H1 (cell line): Measurements from ENCODE around the gene IRF9. TPM values are rescaled to one million over a fixed set of nuclear protein-coding genes. Genes with fewer than 3 reads are reported as not detected.

Experiments used
- BACH1 ChIP-seq: IDR thresholded peaks from 2 replicates; pipeline ENCODE4 v1.6.1; 2012; ENCODE audit warnings: low read length, improper control_type of control experiment
- CBX5 ChIP-seq: fragments of 300-800, 300-1000 bp; sonication (generic); IDR thresholded peaks from 2 replicates; pipeline ENCODE4 v1.7.1; 2016; ENCODE audit warnings: antibody characterized with exemption, low read length, low read depth
- CREB1 ChIP-seq: IDR thresholded peaks from 2 replicates; pipeline ENCODE4 v1.6.1; 2012; ENCODE audit warnings: inconsistent platforms
- KDM1A ChIP-seq: fragments of 200-600, 300-600 bp; sonication (generic); IDR thresholded peaks from 2 replicates; pipeline ENCODE4 v1.7.1; 2016; ENCODE audit warnings: mild to moderate bottlenecking, low read length, borderline replicate concordance
- NANOG ChIP-seq: IDR thresholded peaks from 2 replicates; pipeline ENCODE4 v1.6.1; 2011; ENCODE audit warnings: low read length, low read depth, mild to moderate bottlenecking, inconsistent platforms; ENCODE audit not compliant: insufficient read depth, poor library complexity, severe bottlenecking
- RFX5 ChIP-seq: IDR thresholded peaks from 2 replicates; pipeline ENCODE4 v1.6.1; 2011; ENCODE audit warnings: low read depth, low read length, improper control_type of control experiment, borderline replicate concordance
- SIN3A ChIP-seq, 2 experiments: IDR thresholded peaks in 1 of 2; conservative IDR thresholded peaks in 1 of 2; 2 replicates each; pipeline ENCODE4 v1.6.1; 2011 to 2012; ENCODE audit warnings: low read length in 2 of 2, improper control_type of control experiment in 1 of 2, low read depth in 1 of 2, mild to moderate bottlenecking in 1 of 2
- SIX5 ChIP-seq: IDR thresholded peaks from 2 replicates; pipeline ENCODE4 v1.6.1; 2011; ENCODE audit warnings: mild to moderate bottlenecking, low read depth, low read length
- SP2 ChIP-seq: IDR thresholded peaks from 2 replicates; pipeline ENCODE4 v1.6.1; 2012; ENCODE audit warnings: mild to moderate bottlenecking, low read length, inconsistent platforms
- SP4 ChIP-seq: IDR thresholded peaks from 2 replicates; pipeline ENCODE4 v1.6.1; 2012; ENCODE audit warnings: low read length, inconsistent platforms
- SUZ12 ChIP-seq: fragments of 200-600 bp; sonication (generic); IDR thresholded peaks from 2 replicates; pipeline ENCODE4 v1.6.1; 2012; ENCODE audit warnings: mild to moderate bottlenecking, inconsistent platforms, low read length, moderate library complexity, mixed read lengths
- TBP ChIP-seq: IDR thresholded peaks from 2 replicates; pipeline ENCODE4 v1.6.1; 2011; ENCODE audit warnings: low read depth, low read length, improper control_type of control experiment
- ZNF274 ChIP-seq: IDR thresholded peaks from 2 replicates; pipeline ENCODE4 v1.7.0; 2012; ENCODE audit warnings: low read length, borderline replicate concordance; ENCODE audit errors: extremely low read depth
- polyA plus RNA-seq, 7 experiments: library from polyadenylated mRNA; depleted of rRNA in 3 of 7; stranded (reverse) in 5 of 7; unstranded in 2 of 7; fragments of >200 nt in 5 of 7; fragments of 200-250 nt in 2 of 7; gene quantifications; 1 replicate in 5 of 7; 2 replicates in 1 of 7; 4 replicates in 1 of 7; pipeline versions ENCODE4 v1.2.1 to v1.2.3, GENCODE V29; 2011 to 2013; ENCODE audit warnings: missing spikeins in 2 of 7, mixed read lengths in 2 of 7
- total RNA-seq: library from RNA; stranded (reverse); fragmentation: NEBNext Ultra II Directional; extraction: Animal tissue kit (Norgen Biotek cat#: 25700); gene quantifications from 2 replicates; pipeline ENCODE4 v1.2.1, GENCODE V29; 2021
- TF ChIP-seq, protein P1 (sequence below): IDR thresholded peaks from 2 replicates; pipeline ENCODE4 v1.6.1; 2011; ENCODE audit warnings: low read length, improper control_type of control experiment
- TF ChIP-seq, protein P2 (sequence below): IDR thresholded peaks from 2 replicates; pipeline ENCODE4 v1.6.1; 2012; ENCODE audit warnings: low read length, inconsistent platforms

The IRF9 gene
- total and polyA plus RNA-seq, 2 of the 8 experiments (the other 6 are each of a cell fraction or from before 2014, with no cell fraction given), result 11.4 to 13.2 TPM

DNA sequence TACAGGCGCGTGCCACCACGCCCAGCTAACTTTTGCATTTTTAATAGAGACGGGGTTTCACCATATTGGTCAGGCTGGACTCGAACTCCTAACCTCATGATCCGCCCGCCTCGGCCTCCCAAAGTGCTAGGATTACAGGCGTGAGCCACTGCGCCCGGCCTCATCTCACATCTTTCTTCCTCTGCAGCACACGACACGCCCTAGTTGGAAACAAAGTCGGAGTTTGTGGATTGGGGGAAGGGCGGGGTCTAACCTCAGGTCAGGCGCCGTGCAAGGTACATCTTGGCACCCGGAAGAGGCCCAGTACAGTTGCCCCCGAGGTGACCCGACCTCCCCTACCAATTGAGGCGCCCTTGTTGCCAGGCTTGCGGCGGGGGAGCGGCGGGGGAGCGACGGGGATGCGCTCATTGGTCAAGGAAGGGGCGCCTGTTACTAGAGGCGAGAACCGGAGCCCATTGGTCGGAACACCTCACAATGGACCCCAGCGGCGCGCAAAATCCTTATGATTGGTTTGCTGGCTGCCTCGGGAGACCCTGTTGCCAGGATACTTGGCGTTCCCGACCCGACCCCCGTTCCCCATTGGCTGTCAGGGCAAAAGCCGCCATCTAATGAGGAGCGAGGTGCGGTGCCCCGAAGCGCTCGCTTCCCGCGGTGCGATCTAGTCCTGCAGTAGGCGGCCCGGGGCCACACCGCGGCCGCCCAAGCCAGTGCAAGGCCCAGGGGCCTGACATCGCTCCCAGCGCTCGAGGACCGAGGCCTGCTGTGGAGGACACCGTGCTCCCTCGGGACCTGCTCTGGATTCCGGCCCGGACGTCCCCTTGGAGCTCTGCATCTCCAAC, 10.6 kb downstream of the IRF9 start, which contains the start of gene REC8 (continued):
- peak in 1 of 2 experiments; percentile 87; a peak in 2 of 4 replicates for TF ChIP-seq SIN3A (conservative IDR thresholded peaks at IDR 0.05 in 1 of 2, IDR thresholded peaks at IDR 0.05 in 1 of 2; ENCODE audit: low read depth in 1 of 2, low read length in 2 of 2)
- TF ChIP-seq TBP, result no peak
- TF ChIP-seq, protein P1, sequence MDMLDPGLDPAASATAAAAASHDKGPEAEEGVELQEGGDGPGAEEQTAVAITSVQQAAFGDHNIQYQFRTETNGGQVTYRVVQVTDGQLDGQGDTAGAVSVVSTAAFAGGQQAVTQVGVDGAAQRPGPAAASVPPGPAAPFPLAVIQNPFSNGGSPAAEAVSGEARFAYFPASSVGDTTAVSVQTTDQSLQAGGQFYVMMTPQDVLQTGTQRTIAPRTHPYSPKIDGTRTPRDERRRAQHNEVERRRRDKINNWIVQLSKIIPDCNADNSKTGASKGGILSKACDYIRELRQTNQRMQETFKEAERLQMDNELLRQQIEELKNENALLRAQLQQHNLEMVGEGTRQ, result no peak
- no peak for TF ChIP-seq CBX5
- TF ChIP-seq, protein P2, sequence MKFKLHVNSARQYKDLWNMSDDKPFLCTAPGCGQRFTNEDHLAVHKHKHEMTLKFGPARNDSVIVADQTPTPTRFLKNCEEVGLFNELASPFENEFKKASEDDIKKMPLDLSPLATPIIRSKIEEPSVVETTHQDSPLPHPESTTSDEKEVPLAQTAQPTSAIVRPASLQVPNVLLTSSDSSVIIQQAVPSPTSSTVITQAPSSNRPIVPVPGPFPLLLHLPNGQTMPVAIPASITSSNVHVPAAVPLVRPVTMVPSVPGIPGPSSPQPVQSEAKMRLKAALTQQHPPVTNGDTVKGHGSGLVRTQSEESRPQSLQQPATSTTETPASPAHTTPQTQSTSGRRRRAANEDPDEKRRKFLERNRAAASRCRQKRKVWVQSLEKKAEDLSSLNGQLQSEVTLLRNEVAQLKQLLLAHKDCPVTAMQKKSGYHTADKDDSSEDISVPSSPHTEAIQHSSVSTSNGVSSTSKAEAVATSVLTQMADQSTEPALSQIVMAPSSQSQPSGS, result no peak
- no peak for TF ChIP-seq SP4
- TF ChIP-seq BACH1, result no peak
- no peak for TF ChIP-seq NANOG
- no peak for TF ChIP-seq SUZ12
- no peak; the same call in 1 of the 2 replicates for TF ChIP-seq CREB1
- no peak for TF ChIP-seq SIX5
- TF ChIP-seq RFX5, result peak; percentile 75
- TF ChIP-seq KDM1A, result peak; percentile 84; the same call in 1 of the 2 replicates
- no peak for TF ChIP-seq SP2
- TF ChIP-seq ZNF274, result no peak
